ENCODE measurements around the gene OSCP1. TPM values are rescaled to one million over a fixed set of nuclear protein-coding genes. Genes with fewer than 3 reads are reported as not detected.
A peak's percentile ranks its signal among the peaks of the same experiment; 100 is the strongest.

OSCP1 gene
- total RNA-seq, 1 experiment from 2014 or later = 5.5 TPM

GRCh38 chr1:36481771-36482723, 31.8 kb upstream of the OSCP1 start:
- H3K9me3 ChIP-seq (ENCODE audit: control insufficient read depth, insufficient read depth, low read depth, low read length) = no peaks in the 10 kb centered on the region
- CTCF ChIA-PET = no interaction called here
- BruUV-seq (replicated peaks) = no TSS peak
- H3K4me1 ChIP-seq (ENCODE audit: control insufficient read depth, insufficient read depth, low read length) = no peaks in the 10 kb centered on the region
- intact Hi-C loops (cut with micrococcal nuclease; ENCODE audit: unreplicated experiment) = no loop called here
- peak; percentile 66 for ATAC-seq
- in situ Hi-C loops (cut with HindIII; ENCODE audit: low pct_unique_long_range_greater_than_20kb, low sequenced_read_pairs) = no loop called here
- no peaks in the 10 kb centered on the region for H3K27me3 ChIP-seq (ENCODE audit: control insufficient read depth, insufficient read depth, low read length)
- DNase-seq (ENCODE audit: low read depth, low spot score) = no peak
- TF ChIP-seq REST (IDR thresholded peaks at IDR 0.05; ENCODE audit: insufficient read depth in 1 of 2, low read depth in 2 of 2, low read length in 1 of 2) (no peak), SIN3A (IDR thresholded peaks at IDR 0.05; ENCODE audit: borderline replicate concordance, insufficient read depth, low read depth, low read length) (no peak), CTCF (IDR thresholded peaks at IDR 0.05) (no peak)
- no peaks in the 10 kb centered on the region for H3K36me3 ChIP-seq (ENCODE audit: control insufficient read depth, insufficient read depth, low read length)
- POLR2A ChIA-PET = interaction anchor here (0.7 kb wide), 1 partner anchor 12 kb away, joined by 5 read pairs; no protein-coding TSS in a partner anchor
- no peak overlapping the region for H3K4me3 ChIP-seq (ENCODE audit: low read depth in 2 of 2, low read length in 2 of 2)
- no peak overlapping the region for H3K27ac ChIP-seq (ENCODE audit: low read length)

- in situ Hi-C loops (cut with HindIII; ENCODE audit: low pct_unique_long_range_greater_than_20kb, low sequenced_read_pairs) = no loop called here
- Histone ChIP-seq H3K4me3 (ENCODE audit: low read depth in 2 of 2, low read length in 2 of 2) (no peak overlapping the region), H3K36me3 (ENCODE audit: control insufficient read depth, insufficient read depth, low read length) (no peaks in the 10 kb centered on the region), H3K27me3 (ENCODE audit: control insufficient read depth, insufficient read depth, low read length) (no peaks in the 10 kb centered on the region), H3K4me1 (ENCODE audit: control insufficient read depth, insufficient read depth, low read length) (no peaks in the 10 kb centered on the region), H3K9me3 (ENCODE audit: control insufficient read depth, insufficient read depth, low read depth, low read length) (no peaks in the 10 kb centered on the region), H3K27ac (ENCODE audit: low read length) (no peak overlapping the region)
- TF ChIP-seq POLR2AphosphoS5 (IDR thresholded peaks at IDR 0.05; ENCODE audit: low read depth, low read length) (no peak), TCF7L2 (IDR thresholded peaks at IDR 0.05; ENCODE audit: low read depth, low read length) (no peak), REST (IDR thresholded peaks at IDR 0.05; ENCODE audit: insufficient read depth in 1 of 2, low read depth in 2 of 2, low read length in 1 of 2) (no peak), SIN3A (IDR thresholded peaks at IDR 0.05; ENCODE audit: borderline replicate concordance, insufficient read depth, low read depth, low read length) (no peak), CTCF (IDR thresholded peaks at IDR 0.05) (no peak)
- POLR2A ChIA-PET = no interaction called here
- CTCF ChIA-PET = no interaction called here
- ATAC-seq = no peak
- intact Hi-C loops (cut with micrococcal nuclease; ENCODE audit: unreplicated experiment) = no loop called here
- BruUV-seq (replicated peaks) = no TSS peak
- no peak for DNase-seq (ENCODE audit: low read depth, low spot score)
Measured at GRCh38 chr1:36481091-36481490, 30.8 kb upstream of the OSCP1 start.
